ENCODE data around the gene OR52H1.
A peak's percentile ranks its signal among the peaks of the same experiment; 100 is the strongest.
"Not testable (repeated sequence)": the region's sequence is repeated elsewhere in the genome, so short reads cannot be mapped to it uniquely, and the experiment has no call there.

The OR52H1 gene

GRCh38 chr11:5548440-5548839 lies at the start of gene OR52H1:
OR52H1 (minus strand) TSS chr11:5548540; CDS start chr11:5545505, 3,035 bp downstream.
- no peak for DNase-seq (ENCODE audit: low read depth)

- no peak for DNase-seq (ENCODE audit: low read depth)
These were observed 49.6 kb upstream of the OR52H1 start for GRCh38 chr11:5597953-5598352.

GRCh38 chr11:5596607-5597201 lies 48.4 kb upstream of the OR52H1 start, which contains the start of gene TRIM6:
TRIM6 (plus strand) TSS chr11:5596637; CDS start chr11:5596898, 261 bp downstream.
- DNase-seq (ENCODE audit: low read depth) = no peak

GRCh38 chr11:5593146-5593545 lies 44.8 kb upstream of the OR52H1 start:
- no peak for DNase-seq (ENCODE audit: low read depth)

- no peak for DNase-seq (ENCODE audit: low read depth)
These were observed 44.3 kb upstream of the OR52H1 start for GRCh38 chr11:5592615-5593014.

GRCh38 chr11:5591613-5592012 lies 43.3 kb upstream of the OR52H1 start:
- DNase-seq (ENCODE audit: low read depth) = no peak

GRCh38 chr11:5589906-5590305 lies 41.6 kb upstream of the OR52H1 start:
- not testable (repeated sequence) for DNase-seq (ENCODE audit: low read depth)

- not testable (repeated sequence) for DNase-seq (ENCODE audit: low read depth)
These were observed 36.1 kb upstream of the OR52H1 start for GRCh38 chr11:5584458-5584857.

- no peak for DNase-seq (ENCODE audit: low read depth)
These were observed 32.7 kb upstream of the OR52H1 start for GRCh38 chr11:5581014-5581413.

- no peak for DNase-seq (ENCODE audit: low read depth)
These were observed 32.2 kb upstream of the OR52H1 start, which contains the start of gene OR52B6 for GRCh38 chr11:5580577-5580976. OR52B6 (plus strand) TSS chr11:5580877; CDS start chr11:5580877, 0 bp downstream.

- no peak for DNase-seq (ENCODE audit: low read depth)
These were observed 28.8 kb upstream of the OR52H1 start for GRCh38 chr11:5577101-5577500.

GRCh38 chr11:5575152-5575551 lies 26.8 kb upstream of the OR52H1 start:
- no peak for DNase-seq (ENCODE audit: low read depth)

- no peak for DNase-seq (ENCODE audit: low read depth)
These were observed 26.3 kb upstream of the OR52H1 start for GRCh38 chr11:5574654-5575053.

GRCh38 chr11:5564259-5565019 lies 16.1 kb upstream of the OR52H1 start:
- no peak for DNase-seq (ENCODE audit: low read depth)

- no peak for DNase-seq (ENCODE audit: low read depth)
These were observed 9.4 kb upstream of the OR52H1 start for GRCh38 chr11:5557751-5558150.

GRCh38 chr11:5556596-5557188 lies 8.4 kb upstream of the OR52H1 start:
- DNase-seq (ENCODE audit: low read depth) = no peak

- no peak for DNase-seq (ENCODE audit: low read depth)
These were observed 5.0 kb upstream of the OR52H1 start for GRCh38 chr11:5553343-5553742.

GRCh38 chr11:5550440-5551095 lies 2.2 kb upstream of the OR52H1 start:
- peak; percentile 42 for DNase-seq (ENCODE audit: low read depth)

GRCh38 chr11:5547982-5548381 lies 358 bp downstream of the OR52H1 start:
- no peak for DNase-seq (ENCODE audit: low read depth)

GRCh38 chr11:5546457-5546856 lies 1.9 kb downstream of the OR52H1 start:
- no peak for DNase-seq (ENCODE audit: low read depth)

- no peak for DNase-seq (ENCODE audit: low read depth)
These were observed 6.9 kb downstream of the OR52H1 start for GRCh38 chr11:5541427-5541826.

- no peak for DNase-seq (ENCODE audit: low read depth)
These were observed 11.9 kb downstream of the OR52H1 start for GRCh38 chr11:5536482-5536881.

- no peak for DNase-seq (ENCODE audit: low read depth)
These were observed 14.3 kb downstream of the OR52H1 start for GRCh38 chr11:5534046-5534445.
